GM23338 (cell line): ENCODE measurements around the gene EDIL3. TPM values are rescaled to one million over a fixed set of nuclear protein-coding genes. Genes with fewer than 3 reads are reported as not detected.

Experiments used
- ATAC-seq: fragments of 200-7000 bp; cut with Tn5 transposase; 3 replicates; pipeline ENCODE4 v1.9.1; 2020
- DNase-seq: peaks from one replicate; pipeline ENCODE4 v3.0.0-alpha.2; 2015; ENCODE audit warnings: low spot score
- H2AFZ ChIP-seq: fragments of 200-600 bp; sonication (generic); 2 replicates; pipeline ENCODE4 v1.8.0; 2016; ENCODE audit warnings: antibody characterized with exemption, mild to moderate bottlenecking, moderate library complexity
- H3F3A ChIP-seq: fragments of 200-600 bp; sonication (generic); replicated peaks from 2 replicates; pipeline ENCODE4 v1.8.0; 2017; ENCODE audit warnings: antibody characterized with exemption, mixed run types, low read depth
- H3K27ac ChIP-seq: fragments of 200-600 bp; sonication (generic); 2 replicates; pipeline ENCODE4 v1.6.1; 2016; ENCODE audit warnings: low read depth
- H3K27me3 ChIP-seq: fragments of 200-600 bp; sonication (generic); 2 replicates; pipeline ENCODE4 v1.8.0; 2016; ENCODE audit warnings: mild to moderate bottlenecking, mixed run types, moderate library complexity; ENCODE audit not compliant: insufficient read depth
- H3K36me3 ChIP-seq: fragments of 200-600 bp; sonication (generic); 2 replicates; pipeline ENCODE4 v1.8.0; 2016; ENCODE audit warnings: mild to moderate bottlenecking; ENCODE audit not compliant: insufficient read depth
- H3K4me1 ChIP-seq: fragments of 200-600 bp; sonication (generic); 2 replicates; pipeline ENCODE4 v1.8.0; 2016; ENCODE audit warnings: mild to moderate bottlenecking, moderate library complexity; ENCODE audit not compliant: insufficient read depth
- H3K4me2 ChIP-seq: fragments of 200-600 bp; sonication (generic); 2 replicates; pipeline ENCODE4 v1.7.1; 2017; ENCODE audit warnings: mixed run types
- H3K4me3 ChIP-seq: fragments of 200-600 bp; sonication (generic); 2 replicates; pipeline ENCODE4 v1.6.1; 2016; ENCODE audit warnings: mixed run types
- H3K79me2 ChIP-seq: fragments of 200-600 bp; sonication (generic); replicated peaks from 2 replicates; pipeline ENCODE4 v1.8.0; 2017; ENCODE audit warnings: mild to moderate bottlenecking; ENCODE audit not compliant: insufficient read depth
- H3K9me2 ChIP-seq: fragments of 200-600 bp; sonication (generic); 2 replicates; pipeline ENCODE4 v1.8.0; 2017; ENCODE audit not compliant: insufficient read depth
- H4K20me1 ChIP-seq: fragments of 200-600 bp; sonication (generic); replicated peaks from 2 replicates; pipeline ENCODE4 v1.8.0; 2017; ENCODE audit warnings: mild to moderate bottlenecking; ENCODE audit not compliant: insufficient read depth
- H3K27ac Mint-ChIP-seq: 2 replicates; pipeline ENCODE4 v1.8.0; 2020; ENCODE audit warnings: inconsistent platforms, mild to moderate bottlenecking, moderate library complexity, mixed read lengths
- H3K27me3 Mint-ChIP-seq: 3 replicates; pipeline ENCODE4 v1.8.0; 2022; ENCODE audit warnings: low read depth, mild to moderate bottlenecking, moderate library complexity, mixed read lengths, inconsistent platforms; ENCODE audit not compliant: insufficient read depth, poor library complexity
- H3K36me3 Mint-ChIP-seq: 3 replicates; pipeline ENCODE4 v1.8.0; 2021; ENCODE audit warnings: low read depth, mild to moderate bottlenecking, inconsistent platforms, moderate library complexity, mixed read lengths
- H3K4me1 Mint-ChIP-seq: 3 replicates; pipeline ENCODE4 v1.8.0; 2020; ENCODE audit warnings: mild to moderate bottlenecking, inconsistent platforms, mixed read lengths
- H3K4me3 Mint-ChIP-seq: 3 replicates; pipeline ENCODE4 v1.8.0; 2021; ENCODE audit warnings: moderate library complexity, mild to moderate bottlenecking, inconsistent platforms, mixed read lengths
- H3K9me3 Mint-ChIP-seq: 3 replicates; pipeline ENCODE4 v1.8.0; 2020; ENCODE audit warnings: moderate library complexity, mild to moderate bottlenecking, inconsistent platforms, mixed read lengths
- CTCF ChIP-seq, 2 experiments: fragments of 200-600 bp in 1 of 2; sonication (generic) in 1 of 2; conservative IDR thresholded peaks; 2 replicates each; pipeline versions ENCODE4 v1.5.1 to v1.6.1; 2016 to 2017; ENCODE audit warnings: antibody characterized with exemption in 2 of 2, low read depth in 2 of 2, mild to moderate bottlenecking in 2 of 2, moderate library complexity in 1 of 2
- EZH2 ChIP-seq: fragments of 200-600 bp; sonication (generic); IDR thresholded peaks from one replicate; pipeline ENCODE4 v1.8.0; 2017; ENCODE audit warnings: antibody characterized with exemption, mild to moderate bottlenecking, low read depth; ENCODE audit not compliant: unreplicated experiment
- JUNB ChIP-seq: IDR thresholded peaks from one replicate; pipeline ENCODE4 v1.6.1; 2016; ENCODE audit warnings: antibody characterized with exemption; ENCODE audit not compliant: unreplicated experiment
- POLR2AphosphoS5 ChIP-seq: IDR thresholded peaks from 2 replicates; pipeline ENCODE4 v1.6.1; 2016; ENCODE audit warnings: antibody characterized with exemption, low read depth
- REST ChIP-seq: IDR thresholded peaks from one replicate; pipeline ENCODE4 v1.6.1; 2018; ENCODE audit warnings: antibody characterized with exemption; ENCODE audit not compliant: unreplicated experiment
- ZNF114 ChIP-seq: fragments of 250-450 bp; sonication (Bioruptor Pico); IDR thresholded peaks from 2 replicates; pipeline ENCODE4 v1.5.0; 2020; ENCODE audit warnings: mild to moderate bottlenecking, moderate library complexity
- polyA plus RNA-seq: library from polyadenylated mRNA; unstranded; fragments of >200 nt; fragmentation: Nextera tagmentation; extraction: Ambion mirVana; gene quantifications from 2 replicates; pipeline ENCODE4 v1.2.1, GENCODE V29; 2016
- total RNA-seq: library from RNA; depleted of rRNA; stranded (reverse); fragments of >200 nt; shearing (Covaris generic); gene quantifications from 2 replicates; pipeline ENCODE4 v1.2.3, GENCODE V29; 2014
- TF ChIP-seq, protein P1 (sequence below): IDR thresholded peaks from 2 replicates; pipeline ENCODE4 v1.6.1; 2016; ENCODE audit warnings: antibody characterized with exemption
- TF ChIP-seq, protein P2 (sequence below): fragments of 250-450 bp; sonication (Bioruptor Pico); IDR thresholded peaks from 2 replicates; pipeline ENCODE4 v1.5.0; 2020; ENCODE audit warnings: mild to moderate bottlenecking, moderate library complexity

EDIL3 gene
- total and polyA plus RNA-seq, 2 experiments from 2014 or later: 43.3 to 61.9 TPM

DNA sequence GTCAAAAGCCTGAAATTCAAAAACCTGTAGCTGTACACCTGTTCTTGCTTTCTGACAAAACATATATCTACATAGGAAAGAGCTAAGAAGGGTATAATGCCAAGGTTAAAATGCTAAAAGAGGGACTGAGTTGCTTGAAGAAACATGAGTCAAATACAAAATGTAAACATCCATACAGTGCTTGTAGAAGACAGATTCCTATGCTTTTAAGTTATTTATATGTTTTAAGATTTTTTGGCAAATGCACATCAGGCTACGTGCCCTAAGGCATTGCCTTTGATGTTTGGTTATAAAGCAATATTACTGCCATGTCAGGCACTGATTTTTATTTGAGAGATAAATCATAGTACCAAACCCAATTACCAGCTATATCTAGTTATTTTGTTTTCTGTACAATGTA lies 269.0 kb downstream of the EDIL3 start:
- Mint-ChIP-seq H3K27ac (no peak overlapping the region), H3K9me3 (no peaks in the 10 kb centered on the region), H3K36me3 (no peaks in the 10 kb centered on the region), H3K4me1 (peaks cover 30% of the 10 kb centered on the region), H3K4me3 (no peak overlapping the region), H3K27me3 (no peaks in the 10 kb centered on the region)
- Histone ChIP-seq H3K79me2 (no peaks in the 10 kb centered on the region), H3K4me3 (no peak overlapping the region), H3F3A (no peaks in the 10 kb centered on the region), H3K9me2 (no peaks in the 10 kb centered on the region), H3K27me3 (no peaks in the 10 kb centered on the region), H3K36me3 (no peaks in the 10 kb centered on the region), H2AFZ (no peak overlapping the region), H4K20me1 (no peaks in the 10 kb centered on the region), H3K27ac (no peak overlapping the region), H3K4me1 (peaks cover 25% of the 10 kb centered on the region), H3K4me2 (no peak overlapping the region)
- ATAC-seq: no peak
- no peak for TF ChIP-seq CTCF (conservative IDR thresholded peaks at IDR 0.05; ENCODE audit: low read depth in 2 of 2)
- TF ChIP-seq JUNB: no peak
- TF ChIP-seq, protein P1, sequence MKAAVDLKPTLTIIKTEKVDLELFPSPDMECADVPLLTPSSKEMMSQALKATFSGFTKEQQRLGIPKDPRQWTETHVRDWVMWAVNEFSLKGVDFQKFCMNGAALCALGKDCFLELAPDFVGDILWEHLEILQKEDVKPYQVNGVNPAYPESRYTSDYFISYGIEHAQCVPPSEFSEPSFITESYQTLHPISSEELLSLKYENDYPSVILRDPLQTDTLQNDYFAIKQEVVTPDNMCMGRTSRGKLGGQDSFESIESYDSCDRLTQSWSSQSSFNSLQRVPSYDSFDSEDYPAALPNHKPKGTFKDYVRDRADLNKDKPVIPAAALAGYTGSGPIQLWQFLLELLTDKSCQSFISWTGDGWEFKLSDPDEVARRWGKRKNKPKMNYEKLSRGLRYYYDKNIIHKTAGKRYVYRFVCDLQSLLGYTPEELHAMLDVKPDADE: no peak
- TF ChIP-seq POLR2AphosphoS5: no peak
- TF ChIP-seq EZH2: no peak
- DNase-seq: no peak

DNA sequence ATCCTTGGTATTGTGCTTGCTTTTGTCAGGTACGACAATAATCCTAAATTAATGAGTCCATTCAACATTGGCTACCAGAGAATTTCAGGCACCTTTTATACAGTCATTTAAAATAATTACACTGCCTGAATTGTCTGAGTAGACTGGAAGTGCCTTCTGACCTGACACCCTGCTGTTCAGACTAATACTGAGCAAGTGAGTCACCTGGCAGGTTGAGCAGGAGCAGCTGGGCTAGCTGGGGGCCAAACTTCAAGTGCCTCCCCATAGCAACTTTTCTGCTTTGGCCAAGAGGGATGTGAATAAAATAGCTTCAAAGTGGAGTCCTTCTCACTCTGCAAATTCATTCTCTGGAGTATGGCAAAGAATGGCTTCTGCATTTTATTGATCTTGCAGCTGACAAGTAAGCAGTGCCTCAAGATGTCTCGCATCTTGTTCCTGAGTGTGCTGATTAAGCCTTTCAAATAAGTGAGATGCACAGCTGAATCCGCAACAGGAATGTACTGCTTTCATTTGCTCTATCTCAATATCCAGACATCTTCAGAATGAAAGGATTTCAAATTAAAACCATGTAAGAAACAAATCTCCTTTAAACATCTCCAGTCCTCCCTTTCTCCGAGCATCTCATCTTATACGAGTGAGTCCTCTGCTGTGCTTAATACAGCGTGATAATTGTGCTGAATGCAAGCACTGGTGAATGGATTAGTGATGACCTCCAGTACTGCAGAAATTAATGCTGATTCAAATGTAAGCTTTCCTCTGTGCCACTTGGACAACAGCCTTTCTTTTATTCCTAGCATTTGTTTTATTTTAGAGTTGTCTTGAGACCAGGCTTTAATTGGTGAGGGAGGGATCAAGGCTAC lies 271.2 kb downstream of the EDIL3 start:
- no peaks in the 10 kb centered on the region for H3K36me3 Mint-ChIP-seq
- no peak overlapping the region for H3K4me3 ChIP-seq
- H3K9me2 ChIP-seq: no peaks in the 10 kb centered on the region
- H3K27ac Mint-ChIP-seq: peak overlapping the region; percentile 86
- peak overlapping the region; percentile 17; the same call in 1 of the 2 replicates for H3K4me2 ChIP-seq
- no peaks in the 10 kb centered on the region for H3K79me2 ChIP-seq
- peaks cover 25% of the 10 kb centered on the region for H3K4me1 ChIP-seq
- H3K27me3 ChIP-seq: no peaks in the 10 kb centered on the region
- no peak overlapping the region for H3K4me3 Mint-ChIP-seq
- no peak overlapping the region for H3K27ac ChIP-seq
- DNase-seq: peak; percentile 61
- ATAC-seq: peak; percentile 94
- H3K4me1 Mint-ChIP-seq: peaks cover 30% of the 10 kb centered on the region
- H3K9me3 Mint-ChIP-seq: no peaks in the 10 kb centered on the region
- H4K20me1 ChIP-seq: no peaks in the 10 kb centered on the region
- no peak overlapping the region for H2AFZ ChIP-seq
- H3F3A ChIP-seq: no peaks in the 10 kb centered on the region
- H3K27me3 Mint-ChIP-seq: no peaks in the 10 kb centered on the region
- H3K36me3 ChIP-seq: no peaks in the 10 kb centered on the region
- no peak for TF ChIP-seq ZNF114 (CRISPR knock-in tag)
- TF ChIP-seq, protein P2, sequence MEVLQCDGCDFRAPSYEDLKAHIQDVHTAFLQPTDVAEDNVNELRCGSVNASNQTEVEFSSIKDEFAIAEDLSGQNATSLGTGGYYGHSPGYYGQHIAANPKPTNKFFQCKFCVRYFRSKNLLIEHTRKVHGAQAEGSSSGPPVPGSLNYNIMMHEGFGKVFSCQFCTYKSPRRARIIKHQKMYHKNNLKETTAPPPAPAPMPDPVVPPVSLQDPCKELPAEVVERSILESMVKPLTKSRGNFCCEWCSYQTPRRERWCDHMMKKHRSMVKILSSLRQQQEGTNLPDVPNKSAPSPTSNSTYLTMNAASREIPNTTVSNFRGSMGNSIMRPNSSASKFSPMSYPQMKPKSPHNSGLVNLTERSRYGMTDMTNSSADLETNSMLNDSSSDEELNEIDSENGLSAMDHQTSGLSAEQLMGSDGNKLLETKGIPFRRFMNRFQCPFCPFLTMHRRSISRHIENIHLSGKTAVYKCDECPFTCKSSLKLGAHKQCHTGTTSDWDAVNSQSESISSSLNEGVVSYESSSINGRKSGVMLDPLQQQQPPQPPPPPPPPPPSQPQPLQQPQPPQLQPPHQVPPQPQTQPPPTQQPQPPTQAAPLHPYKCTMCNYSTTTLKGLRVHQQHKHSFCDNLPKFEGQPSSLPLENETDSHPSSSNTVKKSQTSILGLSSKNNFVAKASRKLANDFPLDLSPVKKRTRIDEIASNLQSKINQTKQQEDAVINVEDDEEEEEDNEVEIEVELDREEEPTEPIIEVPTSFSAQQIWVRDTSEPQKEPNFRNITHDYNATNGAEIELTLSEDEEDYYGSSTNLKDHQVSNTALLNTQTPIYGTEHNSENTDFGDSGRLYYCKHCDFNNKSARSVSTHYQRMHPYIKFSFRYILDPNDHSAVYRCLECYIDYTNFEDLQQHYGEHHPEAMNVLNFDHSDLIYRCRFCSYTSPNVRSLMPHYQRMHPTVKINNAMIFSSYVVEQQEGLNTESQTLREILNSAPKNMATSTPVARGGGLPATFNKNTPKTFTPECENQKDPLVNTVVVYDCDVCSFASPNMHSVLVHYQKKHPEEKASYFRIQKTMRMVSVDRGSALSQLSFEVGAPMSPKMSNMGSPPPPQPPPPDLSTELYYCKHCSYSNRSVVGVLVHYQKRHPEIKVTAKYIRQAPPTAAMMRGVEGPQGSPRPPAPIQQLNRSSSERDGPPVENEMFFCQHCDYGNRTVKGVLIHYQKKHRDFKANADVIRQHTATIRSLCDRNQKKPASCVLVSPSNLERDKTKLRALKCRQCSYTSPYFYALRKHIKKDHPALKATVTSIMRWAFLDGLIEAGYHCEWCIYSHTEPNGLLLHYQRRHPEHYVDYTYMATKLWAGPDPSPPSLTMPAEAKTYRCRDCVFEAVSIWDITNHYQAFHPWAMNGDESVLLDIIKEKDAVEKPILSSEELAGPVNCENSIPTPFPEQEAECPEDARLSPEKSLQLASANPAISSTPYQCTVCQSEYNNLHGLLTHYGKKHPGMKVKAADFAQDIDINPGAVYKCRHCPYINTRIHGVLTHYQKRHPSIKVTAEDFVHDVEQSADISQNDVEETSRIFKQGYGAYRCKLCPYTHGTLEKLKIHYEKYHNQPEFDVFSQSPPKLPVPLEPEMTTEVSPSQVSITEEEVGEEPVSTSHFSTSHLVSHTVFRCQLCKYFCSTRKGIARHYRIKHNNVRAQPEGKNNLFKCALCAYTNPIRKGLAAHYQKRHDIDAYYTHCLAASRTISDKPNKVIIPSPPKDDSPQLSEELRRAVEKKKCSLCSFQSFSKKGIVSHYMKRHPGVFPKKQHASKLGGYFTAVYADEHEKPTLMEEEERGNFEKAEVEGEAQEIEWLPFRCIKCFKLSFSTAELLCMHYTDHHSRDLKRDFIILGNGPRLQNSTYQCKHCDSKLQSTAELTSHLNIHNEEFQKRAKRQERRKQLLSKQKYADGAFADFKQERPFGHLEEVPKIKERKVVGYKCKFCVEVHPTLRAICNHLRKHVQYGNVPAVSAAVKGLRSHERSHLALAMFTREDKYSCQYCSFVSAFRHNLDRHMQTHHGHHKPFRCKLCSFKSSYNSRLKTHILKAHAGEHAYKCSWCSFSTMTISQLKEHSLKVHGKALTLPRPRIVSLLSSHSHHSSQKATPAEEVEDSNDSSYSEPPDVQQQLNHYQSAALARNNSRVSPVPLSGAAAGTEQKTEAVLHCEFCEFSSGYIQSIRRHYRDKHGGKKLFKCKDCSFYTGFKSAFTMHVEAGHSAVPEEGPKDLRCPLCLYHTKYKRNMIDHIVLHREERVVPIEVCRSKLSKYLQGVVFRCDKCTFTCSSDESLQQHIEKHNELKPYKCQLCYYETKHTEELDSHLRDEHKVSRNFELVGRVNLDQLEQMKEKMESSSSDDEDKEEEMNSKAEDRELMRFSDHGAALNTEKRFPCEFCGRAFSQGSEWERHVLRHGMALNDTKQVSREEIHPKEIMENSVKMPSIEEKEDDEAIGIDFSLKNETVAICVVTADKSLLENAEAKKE (CRISPR knock-in tag): no peak; the same call in 1 of the 2 replicates
- no peak for TF ChIP-seq REST
